PC-3 (cell line): ENCODE results near the gene CHSY3.

Source experiments
- CTCF ChIP-seq: fragments of 300-600 bp; sonication (generic); conservative IDR thresholded peaks from 2 replicates; pipeline ENCODE4 v1.5.1; 2017; ENCODE audit warnings: antibody characterized with exemption, low read depth, mild to moderate bottlenecking, low read length
- EZH2 ChIP-seq: fragments of 300-600 bp; sonication (generic); IDR thresholded peaks from one replicate; pipeline ENCODE4 v1.6.1; 2017; ENCODE audit warnings: antibody characterized with exemption, mild to moderate bottlenecking, low read length; ENCODE audit not compliant: unreplicated experiment

- TF ChIP-seq EZH2 (no peak), CTCF (no peak)
Measured at GRCh38 chr5:130068101-130068500, 163.8 kb downstream of the CHSY3 start.
